Measurements from ENCODE around the gene NRIP1.
"Not testable (repeated sequence)": the region's sequence is repeated elsewhere in the genome, so short reads cannot be mapped to it uniquely, and the experiment has no call there.

Gene NRIP1

DNA sequence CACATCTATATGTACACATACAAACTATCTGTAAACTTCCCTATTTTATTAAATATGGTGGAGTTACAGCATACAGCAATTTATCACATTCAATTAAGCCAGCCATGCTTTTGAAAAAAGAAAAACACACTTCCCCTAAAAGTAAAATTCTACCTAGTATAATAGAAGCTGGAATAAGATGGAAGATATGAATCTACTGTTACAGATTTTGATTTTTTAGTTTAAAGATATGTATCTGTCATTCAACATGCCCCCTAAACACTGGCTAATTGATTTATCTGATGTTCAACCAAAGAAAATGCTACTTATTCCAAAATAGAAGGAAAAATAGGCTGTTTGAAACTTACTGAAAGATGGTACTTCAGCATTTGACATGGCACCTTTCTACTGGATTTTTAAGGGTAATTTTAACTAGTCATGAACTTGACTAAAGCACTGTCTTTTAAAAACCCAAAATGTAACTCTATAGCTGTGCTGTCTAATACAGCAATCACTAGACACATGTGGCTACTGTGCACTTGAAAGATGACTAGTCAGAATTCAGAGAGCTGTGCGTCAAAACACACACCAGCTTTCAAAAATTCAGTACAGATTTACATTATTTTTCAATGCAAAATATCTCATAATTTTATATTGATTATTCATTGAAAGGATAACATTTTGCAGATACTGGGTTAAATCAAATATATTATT, 25.0 kb downstream of the NRIP1 start:
- DNase-seq (ENCODE audit: low read depth in 2 of 2, low spot score in 1 of 2): no peak

DNA sequence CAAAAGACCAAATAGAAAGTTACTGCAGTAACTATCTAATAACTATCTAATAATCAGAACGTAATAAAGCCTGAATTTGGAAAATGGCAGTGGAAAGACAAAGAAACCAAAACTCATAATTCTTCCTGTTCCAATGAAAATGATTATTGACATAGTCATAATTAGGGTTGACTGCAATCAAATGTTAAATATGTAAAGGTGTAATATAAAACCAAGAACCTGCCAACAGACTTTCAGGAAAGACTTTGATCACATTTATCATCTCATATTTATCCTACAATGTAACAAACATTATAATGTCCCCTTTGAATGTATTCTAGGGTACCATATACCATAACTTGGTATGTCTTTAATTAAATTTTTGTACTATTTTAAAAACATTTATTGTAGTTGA, 26.9 kb downstream of the NRIP1 start:
- DNase-seq (ENCODE audit: low read depth in 2 of 2, low spot score in 1 of 2): no peak

DNA sequence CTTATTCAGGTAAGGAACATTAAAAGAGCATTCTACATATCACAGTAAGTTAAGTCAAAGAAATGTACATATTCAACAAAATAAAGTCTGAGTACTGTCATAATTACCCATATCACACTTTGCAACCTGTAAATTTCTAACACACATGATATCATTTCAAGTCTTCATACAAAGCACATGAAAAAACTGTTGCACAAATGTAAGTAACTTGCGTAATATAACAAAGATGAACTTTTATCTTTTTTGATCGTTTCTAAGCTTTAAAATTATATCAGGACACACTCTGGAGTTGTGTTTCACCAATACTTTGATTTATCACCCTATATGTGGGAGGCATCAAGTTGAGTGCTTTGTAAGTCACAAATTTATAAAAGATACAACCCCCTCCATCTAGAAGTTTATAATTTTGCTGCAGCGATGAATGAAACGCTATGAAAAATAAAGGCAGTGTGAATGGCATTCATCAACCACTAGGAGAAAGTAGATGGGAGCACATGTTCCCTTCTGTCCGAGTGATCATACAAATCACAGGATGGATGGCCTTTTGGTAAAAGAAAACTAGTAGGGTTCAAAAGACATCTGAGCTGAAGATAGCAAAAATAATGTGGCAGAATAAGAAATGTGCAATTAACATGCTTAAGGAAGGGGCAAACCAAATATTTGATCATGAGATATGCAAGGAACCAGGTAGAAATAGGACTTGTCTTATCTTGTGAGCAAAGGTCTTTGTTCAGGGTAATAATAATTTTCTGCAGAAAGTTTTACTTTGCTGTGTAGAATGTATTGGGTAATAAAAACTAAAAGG, 27.5 kb downstream of the NRIP1 start:
- no peak for DNase-seq (ENCODE audit: low read depth in 2 of 2, low spot score in 1 of 2)

DNA sequence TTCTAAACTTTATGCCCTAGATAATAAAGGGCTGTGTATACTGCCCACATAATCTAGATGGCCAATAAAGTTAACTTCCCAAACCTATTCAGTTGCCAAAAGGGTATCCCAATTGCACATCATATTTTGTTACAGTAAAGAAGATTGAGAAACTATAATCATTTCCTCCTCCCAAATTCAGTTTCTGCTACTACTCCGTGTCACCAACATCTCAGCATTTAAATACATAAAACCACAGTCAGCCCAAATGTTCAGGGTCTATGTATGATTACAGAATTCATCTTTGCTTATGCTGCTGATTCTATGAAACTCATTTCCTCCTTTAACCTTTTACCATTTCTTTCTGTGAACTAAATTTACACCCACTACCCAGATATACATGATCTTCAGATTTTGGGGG, 28.6 kb downstream of the NRIP1 start:
- no peak for DNase-seq (ENCODE audit: low read depth in 2 of 2, low spot score in 1 of 2)

DNA sequence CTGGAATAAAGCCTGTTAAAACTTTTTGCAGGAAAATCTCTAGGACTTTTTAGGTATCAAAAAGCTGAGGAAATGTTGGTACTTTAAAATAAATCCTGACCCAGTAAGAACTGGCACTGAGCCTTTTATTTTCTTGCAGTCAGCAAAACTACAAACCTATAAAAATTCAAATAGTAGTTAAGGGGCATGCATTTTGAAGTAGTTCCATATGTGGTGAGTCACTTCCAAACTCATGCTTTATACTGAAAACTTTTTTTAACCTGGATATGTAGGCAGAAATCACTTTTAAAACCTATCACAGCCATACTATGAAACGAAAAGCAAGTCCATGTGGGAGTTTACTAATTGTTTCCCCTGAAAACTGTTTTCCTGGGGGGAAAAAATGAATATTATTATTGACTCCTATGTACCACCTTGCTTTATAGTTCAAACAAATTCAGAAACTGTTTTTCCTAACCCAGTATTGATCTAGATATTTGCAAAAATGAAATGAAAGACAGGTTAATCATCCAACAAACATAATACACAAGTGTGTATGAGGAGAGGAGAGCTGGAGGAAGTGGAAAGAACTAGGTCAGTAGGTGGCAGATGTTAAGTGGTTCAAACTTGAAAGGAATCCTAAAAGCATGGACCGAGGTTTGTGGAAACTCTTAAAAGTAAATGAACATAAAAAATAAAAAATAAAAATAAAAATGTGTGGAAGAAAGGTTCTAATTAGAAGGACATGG, 30.5 kb downstream of the NRIP1 start:
- DNase-seq (ENCODE audit: low read depth in 2 of 2, low spot score in 1 of 2): no peak

DNA sequence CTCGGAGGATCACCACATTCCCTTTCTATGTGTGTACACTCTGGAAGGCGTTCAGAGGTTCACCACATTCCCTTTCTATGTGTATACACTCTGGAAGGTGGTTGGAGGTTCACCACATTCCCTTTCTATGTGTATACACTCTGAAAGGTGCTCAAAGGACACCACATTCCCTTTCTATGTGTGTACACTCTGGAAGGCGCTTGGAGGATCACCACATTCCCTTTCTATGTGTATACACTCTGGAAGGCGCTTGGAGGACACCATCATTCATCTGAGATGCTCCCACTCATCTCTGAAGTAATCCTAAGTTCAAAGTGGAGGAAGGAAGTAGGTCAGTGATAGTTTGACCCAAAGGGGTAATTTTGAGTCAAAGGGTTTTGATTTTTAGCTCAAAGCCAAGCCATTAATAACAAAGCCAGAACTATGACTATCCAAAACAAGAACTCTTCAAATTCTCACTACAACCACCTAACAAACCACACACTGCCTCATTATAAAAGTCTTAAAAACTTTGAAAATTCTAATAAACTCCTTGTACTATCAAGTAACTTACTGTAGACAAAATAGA, 32.9 kb downstream of the NRIP1 start:
- DNase-seq (ENCODE audit: low read depth in 2 of 2, low spot score in 1 of 2): no peak

DNA sequence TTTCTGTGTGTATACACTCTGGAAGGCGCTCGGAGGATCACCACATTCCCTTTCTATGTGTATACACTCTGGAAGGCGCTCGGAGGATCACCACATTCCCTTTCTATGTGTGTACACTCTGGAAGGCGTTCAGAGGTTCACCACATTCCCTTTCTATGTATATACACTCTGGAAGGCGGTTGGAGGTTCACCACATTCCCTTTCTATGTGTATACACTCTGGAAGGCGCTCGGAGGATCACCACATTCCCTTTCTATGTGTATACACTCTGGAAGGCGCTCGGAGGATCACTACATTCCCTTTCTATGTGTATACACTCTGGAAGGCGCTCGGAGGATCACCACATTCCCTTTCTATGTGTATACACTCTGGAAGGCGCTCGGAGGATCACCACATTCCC, 33.4 kb downstream of the NRIP1 start:
- DNase-seq (ENCODE audit: low read depth in 2 of 2, low spot score in 1 of 2): not testable (repeated sequence)

DNA sequence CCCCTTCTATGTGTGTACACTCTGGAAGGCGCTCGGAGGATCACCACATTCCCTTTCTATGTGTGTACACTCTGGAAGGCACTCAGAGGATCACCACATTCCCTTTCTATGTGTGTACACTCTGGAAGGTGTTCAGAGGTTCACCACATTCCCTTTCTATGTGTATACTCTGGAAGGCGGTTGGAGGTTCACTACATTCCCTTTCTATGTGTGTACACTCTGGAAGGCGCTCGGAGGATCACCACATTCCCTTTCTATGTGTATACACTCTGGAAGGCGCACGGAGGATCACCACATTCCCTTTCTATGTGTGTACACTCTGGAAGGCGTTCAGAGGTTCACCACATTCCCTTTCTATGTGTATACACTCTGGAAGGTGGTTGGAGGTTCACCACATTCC, 33.9 kb downstream of the NRIP1 start:
- not testable (repeated sequence) for DNase-seq (ENCODE audit: low read depth in 2 of 2, low spot score in 1 of 2)

DNA sequence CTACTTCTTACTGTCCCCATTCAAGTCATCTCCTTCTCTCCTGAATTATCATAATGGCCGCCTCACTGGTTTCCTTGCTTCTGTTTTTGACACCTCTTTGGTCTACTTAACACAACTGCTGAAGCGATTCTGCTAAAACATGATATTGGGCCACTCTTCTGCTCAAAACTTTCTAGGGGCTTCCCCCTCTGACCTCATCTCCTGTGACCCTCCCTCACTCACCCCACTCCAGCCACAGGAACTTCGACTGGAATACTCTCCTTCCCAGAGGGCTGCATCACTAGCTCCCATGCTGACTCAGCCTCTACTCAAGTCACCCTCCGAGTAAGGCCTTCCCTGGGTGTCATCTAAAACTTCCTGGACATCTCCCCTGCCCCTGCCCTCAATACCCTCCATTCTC, 35.7 kb downstream of the NRIP1 start:
- DNase-seq (ENCODE audit: low read depth in 2 of 2, low spot score in 1 of 2): no peak

DNA sequence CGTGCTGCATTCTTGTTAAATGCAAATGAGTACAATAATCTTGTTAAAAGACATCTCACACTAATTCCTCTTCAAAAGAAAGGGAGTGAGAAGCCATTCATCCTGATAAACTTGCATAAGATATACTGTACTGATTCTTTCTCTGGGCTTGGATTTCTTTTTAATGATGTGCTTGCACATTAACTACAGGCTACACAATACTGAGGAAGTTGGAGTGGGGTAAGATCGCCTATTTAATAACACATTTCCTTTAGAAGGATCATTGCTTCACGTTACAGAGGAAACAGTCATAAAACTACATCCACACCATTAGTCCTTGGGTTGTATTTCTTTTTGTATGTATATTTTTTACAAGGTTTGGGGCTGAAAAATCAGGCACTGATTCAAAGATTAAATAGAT, 36.6 kb downstream of the NRIP1 start:
- DNase-seq (ENCODE audit: low read depth in 2 of 2, low spot score in 1 of 2): no peak

DNA sequence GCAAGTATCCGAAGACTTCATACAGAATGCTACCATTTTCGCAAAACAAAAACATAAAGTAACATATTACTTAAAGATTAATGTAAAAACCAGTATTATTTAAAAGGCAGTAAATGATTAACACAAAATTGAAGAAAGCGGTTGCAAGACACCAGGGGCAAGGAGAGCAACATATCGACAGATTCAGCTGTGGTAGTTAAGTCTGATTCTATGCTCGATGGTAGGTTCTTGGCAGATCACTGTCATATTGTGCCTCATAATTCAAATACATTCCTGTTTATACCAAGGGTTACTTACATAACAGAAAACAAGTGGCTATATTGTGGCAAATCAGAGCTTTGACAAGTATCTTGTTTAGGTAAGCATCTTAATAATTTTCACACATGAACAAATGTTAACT, 37.7 kb downstream of the NRIP1 start:
- DNase-seq (ENCODE audit: low read depth in 2 of 2, low spot score in 1 of 2): no peak

DNA sequence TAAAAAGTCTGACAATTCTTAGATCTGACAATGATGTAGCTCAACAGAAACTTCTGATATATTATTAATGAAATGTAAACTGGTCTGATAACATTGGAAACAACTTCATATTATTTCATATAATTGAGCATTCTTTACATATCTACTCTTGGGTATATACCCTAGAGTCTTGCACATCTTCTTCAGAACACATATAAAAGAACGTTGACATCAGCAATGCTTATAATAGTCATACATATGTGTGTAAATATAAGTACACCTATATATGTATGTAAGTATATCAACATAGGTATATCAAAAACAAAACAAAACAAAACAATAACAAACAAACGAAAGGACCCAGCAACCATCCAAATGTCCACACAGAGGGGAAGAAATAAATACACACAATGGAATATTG, 38.4 kb downstream of the NRIP1 start:
- DNase-seq (ENCODE audit: low read depth in 2 of 2, low spot score in 1 of 2): no peak

DNA sequence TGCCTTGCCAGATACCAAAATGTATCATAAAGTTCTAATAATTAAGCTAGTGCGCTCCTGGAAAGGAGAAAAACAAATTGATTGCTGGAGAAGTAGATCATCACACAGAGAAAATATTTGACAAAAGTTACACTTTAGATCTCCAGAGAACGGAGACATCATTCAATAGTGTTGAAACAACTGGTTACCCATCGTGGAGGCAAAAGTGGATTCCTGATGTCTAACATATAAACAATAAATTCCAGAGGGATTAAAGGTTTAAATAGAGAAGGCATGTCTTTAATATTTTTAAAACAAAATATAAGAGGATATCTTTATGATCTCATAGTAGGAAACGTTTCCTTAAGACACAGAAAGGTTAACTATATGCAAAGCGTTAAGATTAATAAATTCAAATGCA, 41.0 kb downstream of the NRIP1 start:
- no peak for DNase-seq (ENCODE audit: low read depth in 2 of 2, low spot score in 1 of 2)

DNA sequence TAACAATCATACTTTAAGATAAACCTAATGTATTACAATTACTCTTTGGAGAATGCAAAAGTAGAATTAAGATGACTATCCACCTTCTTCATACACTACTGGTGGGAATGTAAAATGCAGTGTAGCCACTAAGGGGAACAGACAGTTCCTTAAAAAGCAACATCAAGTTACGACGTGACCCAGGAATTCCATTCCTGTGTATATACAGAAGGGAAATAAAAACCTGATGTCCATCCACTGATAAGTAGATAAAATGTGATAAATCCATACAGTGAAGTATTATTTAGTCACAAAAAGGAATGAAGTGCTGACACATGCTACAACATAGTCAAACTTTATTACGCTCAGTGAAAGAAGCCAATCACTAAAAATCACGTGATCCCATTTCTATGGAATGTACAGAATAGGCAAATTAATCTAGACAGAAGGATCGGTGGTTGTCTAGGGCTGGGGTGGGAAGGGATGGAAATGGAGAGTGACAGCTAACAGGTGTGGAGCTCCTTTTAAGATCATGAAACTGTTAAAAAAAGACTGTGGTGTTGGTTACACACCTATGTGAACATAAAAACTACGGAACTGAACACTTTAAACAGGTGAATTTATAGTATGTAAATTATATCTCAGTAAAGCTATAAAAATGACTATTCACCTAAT, 42.1 kb downstream of the NRIP1 start:
- DNase-seq (ENCODE audit: low read depth in 2 of 2, low spot score in 1 of 2): no peak

DNA sequence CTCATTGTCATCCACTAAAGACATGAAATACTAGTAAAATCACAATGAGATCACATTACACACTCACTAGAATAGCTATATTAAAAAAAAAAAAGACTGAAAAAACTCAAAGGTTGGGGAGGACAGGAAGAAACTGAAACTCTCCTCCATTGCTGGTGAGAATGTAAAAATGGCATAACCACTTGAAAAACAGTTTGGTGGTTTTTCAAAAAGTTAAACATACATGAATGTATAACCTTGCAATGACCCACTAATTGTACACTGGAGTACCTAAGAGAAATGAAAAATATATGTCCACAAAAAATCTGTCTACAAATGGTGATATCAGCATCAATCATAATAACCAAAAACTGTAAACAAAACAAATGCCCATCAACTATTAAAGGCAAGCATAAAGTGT, 44.0 kb downstream of the NRIP1 start:
- DNase-seq (ENCODE audit: low read depth in 2 of 2, low spot score in 1 of 2): no peak

DNA sequence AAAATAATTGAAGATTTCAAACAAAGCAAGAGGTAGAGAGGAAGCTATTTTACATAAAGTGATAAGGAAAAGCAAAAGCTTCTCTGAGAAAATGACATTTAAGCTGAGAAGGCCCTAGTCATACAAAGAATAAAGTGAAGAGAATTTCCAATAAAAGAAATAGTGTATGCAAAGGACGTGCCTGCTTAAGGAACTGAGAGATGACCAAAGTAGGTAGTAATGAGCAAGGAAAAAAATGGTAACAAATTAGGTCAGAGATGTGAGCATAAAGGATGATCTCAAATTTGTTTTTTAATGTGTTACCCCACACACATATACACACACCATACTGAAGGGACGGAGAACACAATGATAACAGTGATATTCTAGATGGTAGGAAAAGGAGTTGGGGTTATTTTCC, 46.4 kb downstream of the NRIP1 start:
- no peak for DNase-seq (ENCODE audit: low read depth in 2 of 2, low spot score in 1 of 2)

DNA sequence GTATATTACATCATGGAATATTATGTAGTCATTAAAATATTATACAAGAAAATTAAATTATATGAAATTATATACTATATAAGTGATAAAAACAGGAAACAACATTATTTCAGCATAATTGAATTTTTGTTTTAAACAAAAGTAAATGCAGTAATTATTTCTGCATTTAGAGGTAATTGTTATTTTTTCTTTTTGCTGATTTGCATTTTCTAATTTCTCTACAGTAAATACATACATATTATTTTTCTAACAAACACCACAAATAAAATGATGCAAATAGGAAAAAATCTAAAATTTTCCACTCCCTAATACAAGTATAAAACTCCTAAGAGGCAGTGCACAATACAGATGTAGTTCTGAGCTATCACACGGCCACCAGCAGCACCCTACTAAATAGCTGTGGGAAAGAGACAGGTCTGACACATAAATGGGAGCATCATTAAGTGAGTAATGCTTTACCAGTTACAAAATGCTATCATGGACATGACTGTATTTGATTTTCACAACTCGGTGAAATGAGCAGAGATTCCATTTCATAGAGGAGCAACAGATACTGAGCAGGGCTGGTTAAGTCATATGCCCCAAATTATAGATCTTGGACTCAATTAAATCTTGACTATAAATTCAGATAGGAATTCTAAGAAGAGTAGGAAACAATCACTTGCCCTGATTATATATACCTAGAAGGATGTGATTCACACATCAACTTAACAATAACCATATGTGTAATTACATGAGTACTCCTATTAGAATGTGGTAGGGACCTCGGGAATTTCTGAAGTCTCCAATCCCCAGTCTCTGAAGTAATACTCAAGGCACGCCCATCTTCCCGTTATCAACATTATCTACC, 49.0 kb downstream of the NRIP1 start:
- DNase-seq (ENCODE audit: low read depth in 2 of 2, low spot score in 1 of 2): no peak

DNA sequence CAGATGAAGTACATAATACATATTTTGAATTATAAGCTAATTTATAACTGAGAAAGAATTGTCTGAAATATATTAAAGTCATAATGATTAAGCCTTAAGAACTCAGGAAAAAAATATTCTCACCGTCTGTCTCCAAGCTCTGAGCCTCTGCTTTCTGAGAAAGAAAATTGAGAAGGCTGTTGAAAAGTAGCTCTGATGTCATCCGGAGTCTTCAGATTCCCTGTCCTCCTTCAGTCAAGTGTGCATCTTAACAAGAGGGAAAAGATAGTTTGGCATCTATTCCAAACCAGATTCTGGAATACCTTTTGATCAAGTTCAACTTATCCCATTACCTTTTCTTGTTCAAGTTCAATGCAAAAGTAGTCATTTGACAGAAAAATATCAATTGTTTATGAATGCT, 50.6 kb downstream of the NRIP1 start:
- no peak for DNase-seq (ENCODE audit: low read depth in 2 of 2, low spot score in 1 of 2)

DNA sequence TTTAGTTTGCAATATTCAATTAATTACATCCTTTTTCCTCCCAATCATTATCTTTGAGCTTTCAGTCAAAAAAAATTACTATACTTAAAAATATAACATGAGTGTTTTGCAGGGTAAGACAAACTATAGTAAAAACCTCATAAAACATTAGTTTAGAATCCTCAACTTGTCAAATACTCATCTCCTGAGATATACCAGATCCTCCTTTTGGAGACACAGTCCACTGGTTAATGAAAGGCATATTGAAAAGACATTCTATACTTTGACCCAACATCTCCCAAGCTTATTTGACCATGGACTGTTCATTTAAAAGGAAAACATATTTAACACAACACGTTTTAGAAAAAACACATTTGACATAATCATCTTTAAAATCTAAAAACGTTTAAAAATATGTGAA, 52.8 kb downstream of the NRIP1 start:
- no peak for DNase-seq (ENCODE audit: low read depth in 2 of 2, low spot score in 1 of 2)

DNA sequence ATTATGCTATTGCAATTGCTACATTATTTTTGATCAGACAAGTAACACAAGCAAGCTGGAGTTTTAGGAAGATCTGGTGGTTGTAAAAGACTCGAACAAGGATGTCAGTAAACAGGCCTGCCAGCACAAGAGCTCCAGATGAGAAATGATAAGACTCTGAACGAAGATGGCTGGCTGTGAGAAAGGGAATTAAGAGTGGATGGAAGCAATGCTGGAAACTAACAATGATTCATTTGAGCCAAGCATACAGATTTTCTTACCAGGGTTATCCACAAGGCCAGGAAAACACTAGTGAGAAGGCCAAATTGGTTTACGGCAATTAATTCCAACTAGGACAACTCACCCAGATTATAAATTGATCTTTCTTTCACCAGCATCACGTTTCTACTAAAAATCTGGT, 54.2 kb downstream of the NRIP1 start:
- no peak for DNase-seq (ENCODE audit: low read depth in 2 of 2, low spot score in 1 of 2)
